Stimulated activated CD4-positive, alpha-beta T cell treated with anti-CD3 and anti-CD28 coated beads, Interleukin-4, amount 100 ng/mL, for 1 hour (primary cell): Measurements from ENCODE around the gene DTYMK.

Experiments used
- DNase-seq: peaks from one replicate; pipeline ENCODE4 v3.0.0-alpha.2; 2020

Gene DTYMK

DNA sequence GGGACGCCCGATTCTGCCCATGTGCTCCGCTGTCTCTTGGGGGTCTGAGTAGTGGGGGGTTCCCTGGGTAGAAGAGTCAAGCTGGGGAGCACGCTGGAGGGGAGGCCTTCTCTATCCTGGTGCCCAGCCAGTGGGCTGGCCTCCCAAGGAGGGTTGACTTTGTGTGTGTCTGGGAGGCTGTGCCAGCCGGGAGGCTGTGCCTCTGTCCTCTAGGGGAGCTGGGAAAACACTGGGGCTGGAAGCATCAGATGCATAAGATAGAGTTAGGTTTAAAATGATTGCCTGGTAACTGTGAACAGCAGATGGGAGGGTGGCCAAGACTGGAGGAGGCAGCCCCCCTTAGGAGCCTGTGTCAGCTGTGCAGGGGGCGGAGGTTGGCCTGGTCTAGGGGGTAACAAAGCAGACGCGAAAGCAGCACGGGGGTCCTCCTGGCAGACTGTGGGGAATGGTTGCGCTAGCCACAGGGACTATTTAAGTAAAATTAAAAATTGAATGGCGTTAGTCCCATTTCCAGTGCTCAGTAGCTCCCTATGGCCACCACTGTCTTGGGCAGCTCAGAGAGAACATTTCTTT lies 16.5 kb upstream of the DTYMK start:
- no peak for DNase-seq

GRCh38 chr2:241702155-241703031 lies 15.8 kb upstream of the DTYMK start:
- DNase-seq = peak; percentile 91

- DNase-seq = peak; percentile 99
Measured at GRCh38 chr2:241701399-241702154, 15.0 kb upstream of the DTYMK start, which contains the start of gene ING5. TSS of gene ING5 (plus strand) at chr2:241702039. CDS start at chr2:241702066, 27 bp downstream.

- DNase-seq = no peak
Measured at GRCh38 chr2:241701149-241701398, 14.5 kb upstream of the DTYMK start.

DNA sequence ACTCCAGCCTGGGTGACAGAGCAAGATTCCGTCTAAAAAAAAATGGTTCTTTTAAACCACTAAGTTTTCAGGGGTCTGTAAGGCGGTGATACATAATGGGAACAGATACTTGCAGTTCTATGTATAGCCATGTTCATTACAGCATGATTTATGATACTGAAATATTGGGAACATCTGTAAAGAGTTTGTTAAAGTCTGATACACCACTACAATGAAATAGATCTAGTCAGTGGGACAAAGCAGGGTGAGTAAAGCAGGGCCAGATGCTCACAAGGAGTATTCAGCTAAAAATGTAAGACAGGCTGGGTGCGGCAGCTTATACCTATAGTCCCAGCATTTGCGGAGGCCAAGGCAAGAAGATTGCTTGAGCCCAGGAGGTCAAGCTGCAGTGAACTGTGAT lies 9.0 kb upstream of the DTYMK start:
- no peak for DNase-seq

- DNase-seq = no peak
Measured at GRCh38 chr2:241692448-241692847, 5.8 kb upstream of the DTYMK start.

- no peak for DNase-seq
Measured at GRCh38 chr2:241690202-241690717, 3.6 kb upstream of the DTYMK start.

DNA sequence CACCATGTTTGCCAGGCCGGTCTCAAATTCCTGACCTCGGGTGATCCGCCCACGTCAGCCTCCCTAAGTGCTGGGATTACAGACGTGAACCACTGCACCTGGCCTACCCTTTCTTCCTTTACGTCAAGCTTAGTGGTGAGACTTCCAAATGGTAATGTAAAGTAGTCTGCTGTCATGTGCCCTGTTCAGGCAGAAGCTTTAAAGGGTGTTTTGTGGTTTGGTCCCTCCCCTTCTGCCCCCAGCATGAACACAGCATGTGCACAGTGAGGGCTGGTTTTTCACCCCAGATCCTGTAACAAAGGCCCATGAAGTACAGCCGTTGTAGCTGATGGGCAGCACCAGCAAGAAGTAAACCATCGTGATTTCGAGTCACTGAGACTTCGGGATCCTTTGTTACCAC lies 2.7 kb upstream of the DTYMK start:
- DNase-seq = no peak

DNA sequence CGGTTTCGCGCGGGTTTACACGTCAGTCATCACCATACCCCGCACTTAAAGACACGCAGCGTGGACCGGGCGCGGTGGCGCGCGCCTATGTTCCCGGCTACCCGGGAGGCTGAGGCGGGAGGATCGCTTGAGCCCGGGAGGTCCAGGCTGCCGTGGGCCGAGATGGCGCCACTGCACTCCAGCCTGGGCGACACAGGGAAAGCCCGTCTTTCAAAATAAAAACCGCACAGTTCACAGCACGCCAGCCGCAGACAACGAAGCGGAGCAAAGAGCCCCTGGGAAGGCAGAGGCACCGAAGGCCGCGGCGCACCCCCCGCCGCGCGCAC lies 328 bp downstream of the DTYMK start:
- DNase-seq = no peak

- no peak for DNase-seq
Measured at GRCh38 chr2:241680827-241681599, 5.6 kb downstream of the DTYMK start.

- no peak for DNase-seq
Measured at GRCh38 chr2:241680044-241680443, 6.6 kb downstream of the DTYMK start.

- DNase-seq = no peak
Measured at GRCh38 chr2:241678784-241679540, 7.7 kb downstream of the DTYMK start.

GRCh38 chr2:241678307-241678706 lies 8.3 kb downstream of the DTYMK start:
- no peak for DNase-seq

GRCh38 chr2:241677392-241677791 lies 9.2 kb downstream of the DTYMK start:
- no peak for DNase-seq

- no peak for DNase-seq
Measured at GRCh38 chr2:241676665-241677064, 9.9 kb downstream of the DTYMK start.

DNA sequence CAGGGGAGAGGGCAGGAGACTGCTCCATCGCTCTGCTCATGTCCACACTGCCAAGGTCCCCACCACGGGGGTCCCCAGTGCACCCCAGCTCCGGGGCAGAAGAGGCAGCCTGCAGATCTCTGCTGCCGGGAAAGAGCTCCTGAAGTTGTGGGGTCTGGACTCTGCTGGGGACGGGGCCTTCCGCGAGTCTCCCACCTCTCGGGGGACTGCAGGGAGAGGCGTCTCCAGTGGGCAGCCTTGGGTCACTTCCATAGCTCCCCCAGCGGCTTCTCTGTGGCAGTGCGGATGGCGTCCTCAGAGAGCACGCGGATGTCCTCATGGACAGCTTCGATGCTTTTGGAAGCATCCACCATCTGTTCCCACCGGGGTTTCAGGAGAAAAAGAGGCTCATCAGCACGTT lies 10.7 kb downstream of the DTYMK start:
- DNase-seq = no peak

DNA sequence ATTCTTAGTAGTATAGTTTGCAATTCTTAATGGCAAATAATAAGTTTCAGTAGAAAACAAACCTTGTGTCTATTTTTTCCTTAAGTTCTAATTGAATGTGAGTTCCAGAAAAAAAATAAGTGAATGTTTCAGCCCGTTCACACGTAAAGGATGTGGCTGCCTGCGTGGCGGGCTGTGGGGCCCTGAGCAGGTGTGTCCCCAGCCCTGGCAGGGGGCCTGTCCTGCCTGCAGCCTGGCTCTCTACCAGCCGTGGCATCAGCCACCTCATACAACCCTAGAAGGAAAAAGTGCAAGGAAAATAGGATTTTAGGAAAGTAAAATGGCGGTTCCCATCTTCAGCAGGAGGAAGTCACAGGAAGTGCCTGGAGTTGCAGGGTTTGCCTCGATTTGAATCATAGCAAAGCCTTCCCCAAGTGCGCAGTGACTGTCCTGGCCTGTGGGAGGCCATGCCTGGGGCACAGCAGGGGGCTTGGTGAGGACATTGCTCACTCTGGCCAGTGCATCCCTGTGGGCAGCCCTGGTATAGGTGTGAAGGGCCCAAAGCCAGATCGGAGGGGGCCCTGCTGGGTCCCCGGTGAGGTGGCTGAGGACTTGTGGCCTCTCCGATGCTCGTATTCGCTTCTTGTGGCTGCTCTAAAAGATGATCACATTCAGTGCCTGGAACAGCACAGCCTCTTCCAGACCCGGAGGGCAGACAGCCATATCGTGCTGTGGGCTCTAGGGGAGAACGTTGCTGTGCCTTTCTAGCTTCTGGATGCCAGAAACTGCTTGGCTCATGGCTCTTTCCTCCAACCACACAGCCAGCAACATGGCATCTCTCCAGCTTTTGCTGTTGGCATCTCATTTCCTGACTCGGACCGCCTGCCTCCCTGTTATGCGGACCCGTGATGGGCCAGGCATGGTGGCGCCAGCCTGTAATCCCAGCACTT lies 12.6 kb downstream of the DTYMK start:
- no peak for DNase-seq

DNA sequence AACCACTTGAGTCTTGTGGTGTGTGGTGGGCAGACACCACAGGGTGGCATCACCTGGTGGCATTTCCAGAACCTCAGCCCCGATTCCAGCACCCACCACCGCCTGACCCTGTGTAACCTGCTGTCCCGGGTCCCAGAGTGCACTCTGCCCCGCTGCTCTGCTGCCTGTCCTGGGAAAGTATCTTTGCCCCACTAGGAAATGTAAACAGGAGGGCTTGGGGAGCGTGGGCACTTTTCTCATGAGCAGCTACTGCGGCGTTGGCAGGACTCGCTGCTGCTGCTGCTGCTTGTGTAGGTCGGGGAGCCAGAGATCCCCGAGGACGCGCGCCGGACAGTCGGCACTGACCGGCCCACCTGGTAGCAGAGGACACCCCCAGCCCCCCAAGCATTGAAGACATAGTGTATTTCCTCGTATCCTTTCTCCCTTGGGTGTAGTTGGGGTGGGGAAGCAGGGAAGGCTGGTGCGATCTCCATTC lies 13.4 kb downstream of the DTYMK start:
- no peak for DNase-seq

DNA sequence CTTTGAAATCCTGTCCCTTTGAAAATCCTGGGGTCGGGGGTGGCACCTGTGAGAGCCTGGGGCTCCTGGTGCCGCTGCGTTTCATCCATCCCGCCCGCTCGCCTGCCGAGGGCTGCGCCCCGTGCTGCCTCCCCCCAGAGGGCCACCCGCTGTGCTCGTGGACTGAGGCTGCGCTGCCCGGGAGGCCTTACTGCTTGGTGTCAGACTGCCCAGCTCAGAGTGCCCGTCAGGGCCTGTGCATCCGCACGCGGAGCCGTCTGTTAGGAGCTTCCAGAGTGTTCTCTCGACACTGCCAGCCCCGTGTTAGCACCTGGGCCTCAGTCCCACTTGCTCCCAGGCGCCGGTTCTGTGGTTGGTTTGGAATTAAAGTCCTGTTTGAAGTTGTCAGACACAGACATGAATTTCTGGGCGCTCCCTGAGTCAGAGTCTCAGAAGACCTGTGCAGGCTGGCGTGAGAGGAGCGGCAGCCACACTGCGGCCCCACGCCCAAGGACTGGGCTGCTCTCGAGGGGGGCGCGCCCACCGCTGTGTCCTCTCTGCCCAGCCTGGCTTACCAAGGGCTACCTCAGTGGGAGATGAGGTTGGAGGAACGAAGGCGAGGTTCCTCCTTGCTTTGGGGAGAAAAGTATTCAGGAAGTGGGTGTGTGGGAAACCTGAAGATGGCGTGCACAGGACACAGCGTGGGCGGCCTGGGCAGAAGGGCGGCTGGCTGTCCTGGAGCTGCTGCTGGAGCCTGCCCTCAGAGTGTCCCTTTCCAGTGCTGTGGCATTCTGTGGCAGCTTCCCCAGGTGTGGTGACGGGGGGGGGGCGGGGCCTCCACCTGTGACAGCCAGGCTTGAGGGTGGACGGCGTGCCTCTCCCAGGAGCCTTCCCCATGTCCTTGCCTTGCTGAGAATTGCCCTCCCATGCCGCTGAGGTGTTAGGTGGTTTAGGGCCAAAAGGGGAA lies 14.1 kb downstream of the DTYMK start:
- DNase-seq = no peak
